WTC11 (cell line): Measurements from ENCODE around the gene LDLRAD3. TPM values are rescaled to one million over a fixed set of nuclear protein-coding genes. Genes with fewer than 3 reads are reported as not detected.

Source experiments
- ATAC-seq: fragments of 200-7000 bp; cut with Tn5 transposase; 2 replicates; pipeline ENCODE4 v1.10.0; 2021; ENCODE audit warnings: mild to moderate bottlenecking, moderate library complexity
- CTCF ChIA-PET: fragments of 300-600 bp; sonication (Branson Sonifier 250); formaldehyde crosslinking; loops from one replicate; lab custom pipeline; 2021; ENCODE audit warnings: antibody characterized with exemption; lab: Charles Lee
- POLR2A ChIA-PET: fragments of 350-600 bp; sonication (Branson Sonifier 250); formaldehyde crosslinking; loops from one replicate; lab custom pipeline; 2021; ENCODE audit warnings: antibody characterized with exemption; lab: Charles Lee
- DNase-seq: peaks from one replicate; pipeline ENCODE4 v3.0.0; 2021; ENCODE audit warnings: low spot score
- H3K27ac Mint-ChIP-seq: 2 replicates; pipeline ENCODE4 v1.8.0; 2021; ENCODE audit warnings: mixed read lengths
- H3K27me3 Mint-ChIP-seq: 2 replicates; pipeline ENCODE4 v1.8.0; 2021; ENCODE audit warnings: low read depth, mild to moderate bottlenecking, moderate library complexity, mixed read lengths
- H3K36me3 Mint-ChIP-seq: 2 replicates; pipeline ENCODE4 v1.8.0; 2021; ENCODE audit warnings: mixed read lengths
- H3K4me1 Mint-ChIP-seq: 2 replicates; pipeline ENCODE4 v1.8.0; 2022; ENCODE audit warnings: mixed read lengths
- H3K4me3 Mint-ChIP-seq: 2 replicates; pipeline ENCODE4 v1.8.0; 2021; ENCODE audit warnings: mild to moderate bottlenecking, moderate library complexity, mixed read lengths
- H3K9me3 Mint-ChIP-seq: 2 replicates; pipeline ENCODE4 v1.8.0; 2021; ENCODE audit warnings: mixed read lengths
- CBFB ChIP-seq: sonication (generic); formaldehyde crosslinking; IDR thresholded peaks from 2 replicates; pipeline ENCODE4 v1.8.1; 2022; ENCODE audit warnings: mild to moderate bottlenecking, low read depth, missing genetic modification reagents
- GABPB1 ChIP-seq: sonication (generic); formaldehyde crosslinking; IDR thresholded peaks from 2 replicates; pipeline ENCODE4 v1.8.1; 2023; ENCODE audit warnings: mild to moderate bottlenecking, missing genetic modification reagents
- NFATC4 ChIP-seq: fragments of 250-450 bp; sonication (Bioruptor Pico); IDR thresholded peaks from 2 replicates; pipeline ENCODE4 v1.9.0; 2021; ENCODE audit warnings: mild to moderate bottlenecking
- SMAD4 ChIP-seq: sonication (generic); formaldehyde crosslinking; IDR thresholded peaks from 2 replicates; pipeline ENCODE4 v1.8.0; 2022; ENCODE audit warnings: mild to moderate bottlenecking, missing genetic modification reagents
- SOX15 ChIP-seq: fragments of 250-450 bp; sonication (Bioruptor Pico); IDR thresholded peaks from 2 replicates; pipeline ENCODE4 v1.9.0; 2021; ENCODE audit warnings: mild to moderate bottlenecking
- TEAD1 ChIP-seq: sonication (generic); formaldehyde crosslinking; IDR thresholded peaks from 2 replicates; pipeline ENCODE4 v1.8.0; 2022; ENCODE audit warnings: mild to moderate bottlenecking, missing genetic modification reagents
- ZNF121 ChIP-seq: sonication (generic); formaldehyde crosslinking; IDR thresholded peaks from 2 replicates; pipeline ENCODE4 v1.8.0; 2023; ENCODE audit warnings: missing genetic modification reagents
- total RNA-seq: library from RNA; stranded (reverse); gene quantifications from 3 replicates; pipeline ENCODE4 v1.2.3, GENCODE V29; 2021
- TF ChIP-seq, protein P1 (sequence below): sonication (generic); formaldehyde crosslinking; IDR thresholded peaks from 2 replicates; pipeline ENCODE4 v1.8.1; 2022; ENCODE audit warnings: low read depth, missing genetic modification reagents, borderline replicate concordance
- TF ChIP-seq, protein P2 (sequence below): sonication (generic); formaldehyde crosslinking; IDR thresholded peaks from 2 replicates; pipeline ENCODE4 v1.8.1; 2022; ENCODE audit warnings: mild to moderate bottlenecking, missing genetic modification reagents, moderate library complexity, borderline replicate concordance
- TF ChIP-seq, protein P3 (sequence below): fragments of 250-450 bp; sonication (Bioruptor Pico); IDR thresholded peaks from 2 replicates; pipeline ENCODE4 v1.9.0; 2021; ENCODE audit warnings: mild to moderate bottlenecking, borderline replicate concordance
- TF ChIP-seq, protein P4 (sequence below): sonication (generic); formaldehyde crosslinking; IDR thresholded peaks from 2 replicates; pipeline ENCODE4 v1.8.1; 2023; ENCODE audit warnings: mild to moderate bottlenecking, missing genetic modification reagents
- TF ChIP-seq, protein P5 (sequence below): sonication (generic); formaldehyde crosslinking; IDR thresholded peaks from 2 replicates; pipeline ENCODE4 v1.8.0; 2022; ENCODE audit warnings: mild to moderate bottlenecking, missing genetic modification reagents

The LDLRAD3 gene
- total RNA-seq, 1 experiment from 2014 or later: 14.5 TPM

DNA sequence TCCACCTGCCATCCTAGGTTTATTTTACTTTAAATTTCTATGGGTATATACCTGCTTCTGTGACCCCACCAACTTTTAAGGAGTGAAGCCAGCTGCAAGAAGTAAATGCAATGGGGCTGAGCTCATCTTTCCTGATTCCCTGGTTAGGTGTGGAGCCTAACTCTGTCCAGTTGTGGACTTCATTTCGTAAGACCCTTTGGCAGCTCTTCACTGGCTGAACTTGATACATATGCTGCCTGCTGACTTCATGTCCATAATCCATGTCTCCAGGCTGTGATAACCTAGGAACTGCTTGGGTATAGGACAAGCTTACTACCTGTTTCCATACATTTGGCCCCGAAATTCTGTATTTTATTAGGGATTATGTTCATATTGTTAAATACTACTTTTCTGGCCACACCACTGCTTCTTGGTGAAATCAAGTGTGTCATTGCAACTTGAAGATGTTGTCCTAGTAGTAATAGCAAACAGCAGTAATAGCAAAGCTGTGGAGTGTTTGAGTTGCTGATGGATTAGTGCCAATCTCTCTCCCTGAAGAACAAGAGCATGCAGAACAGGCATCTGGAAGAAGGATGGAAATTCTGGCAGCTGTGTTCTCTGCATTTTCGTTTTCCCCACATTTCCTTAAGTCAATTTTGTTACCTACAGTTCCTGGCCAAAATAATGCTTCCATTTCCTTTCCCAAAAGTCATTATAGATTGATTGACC is 31.2 kb downstream of the LDLRAD3 start:
- Mint-ChIP-seq H3K4me1 (peaks cover 38% of the 10 kb centered on the region), H3K36me3 (peaks cover 41% of the 10 kb centered on the region), H3K9me3 (peaks cover 48% of the 10 kb centered on the region), H3K27ac (no peak overlapping the region), H3K4me3 (no peak overlapping the region), H3K27me3 (0 out of 2 replicates have a peak, but pooled peaks cover 2% of the 10 kb centered on the region)
- DNase-seq (no peak), ATAC-seq (no peak)
- CTCF ChIA-PET: interaction anchor here (1.2 to 1.5 kb wide), 2 partner anchors 95 to 153 kb away, joined by 3 read pairs; no protein-coding TSS in a partner anchor
- POLR2A ChIA-PET: no interaction called here
- no peak for TF ChIP-seq CBFB
- TF ChIP-seq SMAD4 (CRISPR knock-in tag): no peak
- TF ChIP-seq, protein P1, sequence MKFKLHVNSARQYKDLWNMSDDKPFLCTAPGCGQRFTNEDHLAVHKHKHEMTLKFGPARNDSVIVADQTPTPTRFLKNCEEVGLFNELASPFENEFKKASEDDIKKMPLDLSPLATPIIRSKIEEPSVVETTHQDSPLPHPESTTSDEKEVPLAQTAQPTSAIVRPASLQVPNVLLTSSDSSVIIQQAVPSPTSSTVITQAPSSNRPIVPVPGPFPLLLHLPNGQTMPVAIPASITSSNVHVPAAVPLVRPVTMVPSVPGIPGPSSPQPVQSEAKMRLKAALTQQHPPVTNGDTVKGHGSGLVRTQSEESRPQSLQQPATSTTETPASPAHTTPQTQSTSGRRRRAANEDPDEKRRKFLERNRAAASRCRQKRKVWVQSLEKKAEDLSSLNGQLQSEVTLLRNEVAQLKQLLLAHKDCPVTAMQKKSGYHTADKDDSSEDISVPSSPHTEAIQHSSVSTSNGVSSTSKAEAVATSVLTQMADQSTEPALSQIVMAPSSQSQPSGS (CRISPR knock-in tag): no peak
- TF ChIP-seq, protein P2, sequence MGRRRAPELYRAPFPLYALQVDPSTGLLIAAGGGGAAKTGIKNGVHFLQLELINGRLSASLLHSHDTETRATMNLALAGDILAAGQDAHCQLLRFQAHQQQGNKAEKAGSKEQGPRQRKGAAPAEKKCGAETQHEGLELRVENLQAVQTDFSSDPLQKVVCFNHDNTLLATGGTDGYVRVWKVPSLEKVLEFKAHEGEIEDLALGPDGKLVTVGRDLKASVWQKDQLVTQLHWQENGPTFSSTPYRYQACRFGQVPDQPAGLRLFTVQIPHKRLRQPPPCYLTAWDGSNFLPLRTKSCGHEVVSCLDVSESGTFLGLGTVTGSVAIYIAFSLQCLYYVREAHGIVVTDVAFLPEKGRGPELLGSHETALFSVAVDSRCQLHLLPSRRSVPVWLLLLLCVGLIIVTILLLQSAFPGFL: no peak
- TF ChIP-seq, protein P3, sequence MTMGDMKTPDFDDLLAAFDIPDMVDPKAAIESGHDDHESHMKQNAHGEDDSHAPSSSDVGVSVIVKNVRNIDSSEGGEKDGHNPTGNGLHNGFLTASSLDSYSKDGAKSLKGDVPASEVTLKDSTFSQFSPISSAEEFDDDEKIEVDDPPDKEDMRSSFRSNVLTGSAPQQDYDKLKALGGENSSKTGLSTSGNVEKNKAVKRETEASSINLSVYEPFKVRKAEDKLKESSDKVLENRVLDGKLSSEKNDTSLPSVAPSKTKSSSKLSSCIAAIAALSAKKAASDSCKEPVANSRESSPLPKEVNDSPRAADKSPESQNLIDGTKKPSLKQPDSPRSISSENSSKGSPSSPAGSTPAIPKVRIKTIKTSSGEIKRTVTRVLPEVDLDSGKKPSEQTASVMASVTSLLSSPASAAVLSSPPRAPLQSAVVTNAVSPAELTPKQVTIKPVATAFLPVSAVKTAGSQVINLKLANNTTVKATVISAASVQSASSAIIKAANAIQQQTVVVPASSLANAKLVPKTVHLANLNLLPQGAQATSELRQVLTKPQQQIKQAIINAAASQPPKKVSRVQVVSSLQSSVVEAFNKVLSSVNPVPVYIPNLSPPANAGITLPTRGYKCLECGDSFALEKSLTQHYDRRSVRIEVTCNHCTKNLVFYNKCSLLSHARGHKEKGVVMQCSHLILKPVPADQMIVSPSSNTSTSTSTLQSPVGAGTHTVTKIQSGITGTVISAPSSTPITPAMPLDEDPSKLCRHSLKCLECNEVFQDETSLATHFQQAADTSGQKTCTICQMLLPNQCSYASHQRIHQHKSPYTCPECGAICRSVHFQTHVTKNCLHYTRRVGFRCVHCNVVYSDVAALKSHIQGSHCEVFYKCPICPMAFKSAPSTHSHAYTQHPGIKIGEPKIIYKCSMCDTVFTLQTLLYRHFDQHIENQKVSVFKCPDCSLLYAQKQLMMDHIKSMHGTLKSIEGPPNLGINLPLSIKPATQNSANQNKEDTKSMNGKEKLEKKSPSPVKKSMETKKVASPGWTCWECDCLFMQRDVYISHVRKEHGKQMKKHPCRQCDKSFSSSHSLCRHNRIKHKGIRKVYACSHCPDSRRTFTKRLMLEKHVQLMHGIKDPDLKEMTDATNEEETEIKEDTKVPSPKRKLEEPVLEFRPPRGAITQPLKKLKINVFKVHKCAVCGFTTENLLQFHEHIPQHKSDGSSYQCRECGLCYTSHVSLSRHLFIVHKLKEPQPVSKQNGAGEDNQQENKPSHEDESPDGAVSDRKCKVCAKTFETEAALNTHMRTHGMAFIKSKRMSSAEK: no peak
- TF ChIP-seq, protein P4, sequence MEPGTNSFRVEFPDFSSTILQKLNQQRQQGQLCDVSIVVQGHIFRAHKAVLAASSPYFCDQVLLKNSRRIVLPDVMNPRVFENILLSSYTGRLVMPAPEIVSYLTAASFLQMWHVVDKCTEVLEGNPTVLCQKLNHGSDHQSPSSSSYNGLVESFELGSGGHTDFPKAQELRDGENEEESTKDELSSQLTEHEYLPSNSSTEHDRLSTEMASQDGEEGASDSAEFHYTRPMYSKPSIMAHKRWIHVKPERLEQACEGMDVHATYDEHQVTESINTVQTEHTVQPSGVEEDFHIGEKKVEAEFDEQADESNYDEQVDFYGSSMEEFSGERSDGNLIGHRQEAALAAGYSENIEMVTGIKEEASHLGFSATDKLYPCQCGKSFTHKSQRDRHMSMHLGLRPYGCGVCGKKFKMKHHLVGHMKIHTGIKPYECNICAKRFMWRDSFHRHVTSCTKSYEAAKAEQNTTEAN (CRISPR knock-in tag): no peak
- TF ChIP-seq SOX15: no peak

DNA sequence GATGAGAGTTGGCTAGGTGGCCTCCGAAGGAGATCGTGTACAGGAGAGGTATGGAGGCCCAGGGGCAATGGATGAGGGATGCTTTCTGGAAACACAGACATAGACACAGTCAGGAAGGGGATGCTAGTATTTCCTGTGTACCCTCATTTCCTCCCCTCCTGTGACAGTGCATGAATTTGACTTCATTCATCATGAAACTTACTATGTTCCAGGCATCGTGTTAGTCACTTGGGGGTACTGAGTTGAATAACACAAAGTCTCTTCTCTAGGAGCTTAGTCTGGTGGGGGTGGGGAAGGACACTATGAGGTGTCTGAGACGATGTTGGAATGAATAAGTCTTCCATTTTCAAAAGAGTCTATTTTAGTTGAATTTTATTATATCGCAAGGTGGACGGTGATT is 32.6 kb downstream of the LDLRAD3 start:
- Mint-ChIP-seq H3K9me3 (peaks cover 43% of the 10 kb centered on the region), H3K4me3 (no peak overlapping the region), H3K36me3 (peaks cover 41% of the 10 kb centered on the region), H3K27ac (no peak overlapping the region), H3K4me1 (peaks cover 49% of the 10 kb centered on the region), H3K27me3 (0 out of 2 replicates have a peak, but pooled peaks cover 2% of the 10 kb centered on the region)
- no peak for ATAC-seq
- CTCF ChIA-PET: interaction anchor here (3.1 kb wide), 1 partner anchor 154 kb away, joined by 16 read pairs; no protein-coding TSS in a partner anchor
- no peak for TF ChIP-seq TEAD1
- TF ChIP-seq NFATC4 (CRISPR knock-in tag): no peak
- TF ChIP-seq, protein P5, sequence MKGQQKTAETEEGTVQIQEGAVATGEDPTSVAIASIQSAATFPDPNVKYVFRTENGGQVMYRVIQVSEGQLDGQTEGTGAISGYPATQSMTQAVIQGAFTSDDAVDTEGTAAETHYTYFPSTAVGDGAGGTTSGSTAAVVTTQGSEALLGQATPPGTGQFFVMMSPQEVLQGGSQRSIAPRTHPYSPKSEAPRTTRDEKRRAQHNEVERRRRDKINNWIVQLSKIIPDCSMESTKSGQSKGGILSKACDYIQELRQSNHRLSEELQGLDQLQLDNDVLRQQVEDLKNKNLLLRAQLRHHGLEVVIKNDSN (CRISPR knock-in tag): no peak
- POLR2A ChIA-PET: no interaction called here
- no peak for DNase-seq

DNA sequence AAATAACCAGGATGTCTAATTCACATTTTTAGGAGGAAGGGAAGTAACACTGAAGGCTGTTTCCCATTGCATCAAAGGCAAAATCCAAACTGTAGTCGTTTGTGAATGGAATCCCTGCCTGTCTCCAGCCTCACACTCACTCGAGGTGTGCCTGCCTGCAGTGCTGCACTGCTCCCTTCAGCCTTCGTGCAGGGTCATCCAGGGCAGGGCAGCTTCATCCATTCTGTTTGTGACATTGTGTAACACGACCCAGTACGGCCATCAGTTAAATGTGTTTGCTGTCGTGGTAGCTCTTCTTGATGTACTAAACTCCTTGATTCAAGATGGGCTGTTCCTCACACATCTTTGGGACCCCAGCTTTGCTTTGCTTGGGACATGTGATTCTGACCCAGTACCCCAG is 34.3 kb downstream of the LDLRAD3 start:
- TF ChIP-seq GABPB1 (CRISPR knock-in tag) (no peak), ZNF121 (CRISPR knock-in tag) (peak; percentile 59)
- ATAC-seq: peak; percentile 92
- Mint-ChIP-seq H3K4me1 (peaks cover 51% of the 10 kb centered on the region), H3K4me3 (no peak overlapping the region), H3K9me3 (peaks cover 36% of the 10 kb centered on the region), H3K36me3 (peaks cover 38% of the 10 kb centered on the region), H3K27ac (peak overlapping the region; percentile 74; the same call in 1 of the 2 replicates), H3K27me3 (0 out of 2 replicates have a peak, but pooled peaks cover 2% of the 10 kb centered on the region)
- POLR2A ChIA-PET: interaction anchor here (1.0 kb wide), 1 partner anchor 9 kb away, joined by 3 read pairs; no protein-coding TSS in a partner anchor
- CTCF ChIA-PET: interaction anchor here (1.3 to 3.1 kb wide), 2 partner anchors 154 to 156 kb away, joined by 4 to 16 read pairs; no protein-coding TSS in a partner anchor
- no peak for DNase-seq
